Effector memory CD4-positive, alpha-beta T cell (primary cell): ENCODE measurements around the gene COQ6.
"Not testable (repeated sequence)": the region's sequence is repeated elsewhere in the genome, so short reads cannot be mapped to it uniquely, and the experiment has no call there.

Experiments used
- DNase-seq, 3 donors: peaks; one replicate each; pipeline ENCODE4 v3.0.0-alpha.2; 2020
- H3K27ac ChIP-seq: 2 replicates; pipeline ENCODE4 v1.7.0; 2013; ENCODE audit warnings: mild to moderate bottlenecking, low read length, moderate library complexity; ENCODE audit not compliant: insufficient read depth, poor library complexity, severe bottlenecking
- H3K27me3 ChIP-seq: replicated peaks from 2 replicates; pipeline ENCODE4 v1.7.0; 2013; ENCODE audit warnings: mild to moderate bottlenecking, low read length; ENCODE audit not compliant: insufficient read depth, control insufficient read depth, poor library complexity, severe bottlenecking
- H3K36me3 ChIP-seq: 2 replicates; pipeline ENCODE4 v1.7.0; 2013; ENCODE audit warnings: mild to moderate bottlenecking, low read length, moderate library complexity; ENCODE audit not compliant: control insufficient read depth, insufficient read depth
- H3K4me1 ChIP-seq: 2 replicates; pipeline ENCODE4 v1.7.0; 2013; ENCODE audit warnings: low read length, mild to moderate bottlenecking; ENCODE audit not compliant: control insufficient read depth, insufficient read depth, poor library complexity, severe bottlenecking
- H3K4me3 ChIP-seq: 2 replicates; pipeline ENCODE4 v1.7.0; 2013; ENCODE audit warnings: low read length, low read depth, mild to moderate bottlenecking; ENCODE audit not compliant: insufficient read depth, poor library complexity, severe bottlenecking
- H3K9me3 ChIP-seq: 2 replicates; pipeline ENCODE4 v1.7.0; 2013; ENCODE audit warnings: mild to moderate bottlenecking, low read length, moderate library complexity; ENCODE audit not compliant: control insufficient read depth
- total RNA-seq, 3 donors: gene quantifications; one replicate each; lab custom pipeline; 2026; lab: John Stamatoyannopoulos, UW

COQ6 gene
- total RNA-seq: 19.4 to 24.4 (median 20.2) reads per million in 3 donors

DNA sequence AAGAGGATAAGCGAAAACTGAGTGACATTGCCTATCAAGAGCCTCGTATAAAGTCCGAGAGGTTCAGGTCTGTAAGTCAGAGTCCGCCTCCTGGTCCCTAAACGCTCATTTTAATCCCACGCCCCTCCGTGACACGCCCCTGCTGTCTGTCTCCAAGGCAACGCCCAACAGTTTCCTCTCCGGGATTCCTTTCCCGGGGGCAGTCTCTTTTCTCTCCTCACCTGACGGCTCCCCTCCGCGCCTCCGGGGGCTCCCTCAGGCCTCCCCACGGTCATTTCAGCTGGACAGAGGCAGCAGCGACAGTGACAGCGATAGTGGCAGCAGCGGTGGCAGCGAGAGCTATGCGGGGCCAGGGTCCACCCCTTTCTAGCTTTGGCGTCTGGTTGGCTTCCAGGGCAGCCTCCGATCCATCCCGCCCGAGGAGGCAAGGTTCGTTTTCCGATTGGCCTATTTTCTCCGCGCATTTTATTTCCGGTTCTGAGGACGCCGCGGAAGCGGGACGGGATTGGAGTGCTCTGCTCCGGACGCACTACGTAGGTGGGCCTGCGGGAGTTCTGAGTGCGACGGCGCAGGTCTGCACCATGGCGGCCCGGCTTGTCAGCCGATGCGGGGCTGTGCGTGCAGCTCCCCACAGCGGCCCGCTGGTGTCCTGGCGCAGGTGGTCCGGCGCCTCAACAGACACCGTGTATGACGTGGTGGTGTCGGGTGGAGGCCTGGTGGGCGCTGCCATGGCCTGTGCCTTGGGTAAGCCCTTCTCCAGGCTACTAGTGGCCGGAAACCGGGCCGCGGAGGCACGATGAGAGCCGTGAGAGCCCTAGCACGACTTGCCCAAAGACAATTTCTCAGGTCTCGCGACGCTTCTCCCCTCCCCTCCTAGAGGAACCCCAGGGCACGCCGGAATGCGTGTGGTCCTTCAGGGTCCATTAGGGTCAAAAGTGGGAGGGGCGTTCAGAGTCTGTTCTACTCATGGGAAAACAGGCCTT, at the start of gene COQ6, which contains the start of gene FAM161B:
Gene COQ6 (plus strand): TSS at position 551 of the 983 bp plus-strand sequence. CDS start 31 bp downstream, at position 582.
Gene FAM161B (minus strand): TSS at position 343 of the 983 bp plus-strand sequence. CDS start 68 bp downstream, at position 275.
- H3K27me3 ChIP-seq: no peaks in the 10 kb centered on the region
- no peaks in the 10 kb centered on the region for H3K4me1 ChIP-seq
- peak within 1 kb of the TSS; percentile 93 for H3K27ac ChIP-seq
- H3K9me3 ChIP-seq: no peaks in the 10 kb centered on the region
- H3K4me3 ChIP-seq: peak within 1 kb of the TSS; percentile 77
- H3K36me3 ChIP-seq: peaks cover 8% of the 10 kb centered on the region
- DNase-seq: peak; percentile 86 to 92 (median 91)

DNA sequence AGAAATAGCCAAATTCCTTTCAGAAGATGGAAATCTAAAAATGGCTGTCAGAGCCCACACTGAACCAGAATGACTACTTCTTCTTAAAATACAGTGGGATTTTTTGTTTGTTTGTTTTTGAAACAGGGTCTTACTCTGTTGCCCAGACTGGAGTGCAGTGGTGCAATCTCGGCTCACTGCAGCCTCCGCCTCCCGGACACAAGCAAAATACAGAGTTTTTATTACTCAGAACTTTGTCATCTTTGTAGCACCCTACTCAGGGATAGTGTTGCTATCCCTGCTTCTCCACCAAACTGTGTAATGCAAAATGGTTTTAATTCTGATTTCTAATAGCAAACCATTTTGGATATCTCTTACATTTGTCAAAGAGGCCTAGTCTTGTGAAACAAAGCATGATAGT, 47.1 kb upstream of the COQ6 start:
- DNase-seq: no peak
- H3K4me1 ChIP-seq: no peaks in the 10 kb centered on the region
- H3K4me3 ChIP-seq: no peak overlapping the region
- H3K27me3 ChIP-seq: no peaks in the 10 kb centered on the region
- H3K27ac ChIP-seq: no peak overlapping the region
- H3K36me3 ChIP-seq: peaks cover 57% of the 10 kb centered on the region
- no peaks in the 10 kb centered on the region for H3K9me3 ChIP-seq

DNA sequence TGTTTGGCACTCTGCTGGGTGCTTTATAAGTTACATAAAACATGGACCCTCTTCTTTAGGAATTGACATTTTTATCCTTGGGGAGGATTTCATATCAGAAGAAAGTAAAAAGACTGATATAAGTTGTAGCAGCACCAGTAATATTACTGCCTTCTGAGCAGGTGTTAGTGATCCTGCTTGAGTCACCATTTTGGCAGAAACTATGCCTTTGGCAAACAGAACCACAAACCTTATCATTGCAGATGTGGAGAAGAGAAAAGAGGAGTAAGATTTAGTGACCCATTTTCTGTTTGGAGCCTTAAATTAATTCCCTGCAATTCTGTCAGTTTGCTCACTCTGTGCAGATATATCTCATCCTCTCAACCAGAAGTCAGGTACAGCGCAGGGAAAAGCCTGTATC, 40.4 kb upstream of the COQ6 start:
- Histone ChIP-seq H3K9me3 (no peaks in the 10 kb centered on the region), H3K36me3 (peaks cover 74% of the 10 kb centered on the region), H3K4me3 (no peak overlapping the region), H3K4me1 (no peaks in the 10 kb centered on the region), H3K27me3 (no peaks in the 10 kb centered on the region), H3K27ac (no peak overlapping the region)
- DNase-seq: no peak

DNA sequence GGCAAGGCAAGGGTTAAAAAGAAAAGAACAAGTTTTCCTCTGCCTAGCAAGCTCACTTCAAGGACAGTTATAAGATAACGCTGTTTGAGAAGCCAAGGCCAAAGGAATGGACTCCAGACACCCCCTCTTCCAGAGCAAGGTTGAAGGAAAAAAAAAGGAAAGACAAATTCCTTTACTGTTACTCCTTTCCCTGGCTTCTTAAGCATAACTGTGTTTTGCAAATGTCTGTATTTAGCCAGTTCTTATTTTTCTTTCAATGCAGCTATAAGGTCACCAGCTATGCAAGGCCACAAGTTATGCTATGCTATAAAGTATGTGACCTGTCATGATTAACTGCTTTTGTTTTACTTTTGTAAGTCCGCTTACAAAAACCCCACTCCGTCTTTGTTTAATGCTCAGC, 36.8 kb upstream of the COQ6 start:
- no peak for DNase-seq
- peaks cover 58% of the 10 kb centered on the region for H3K36me3 ChIP-seq
- H3K27ac ChIP-seq: no peak overlapping the region
- H3K27me3 ChIP-seq: no peaks in the 10 kb centered on the region
- H3K4me1 ChIP-seq: no peaks in the 10 kb centered on the region
- no peak overlapping the region for H3K4me3 ChIP-seq
- H3K9me3 ChIP-seq: no peaks in the 10 kb centered on the region

- no peaks in the 10 kb centered on the region for H3K4me1 ChIP-seq
- no peak for DNase-seq
- H3K4me3 ChIP-seq: no peak overlapping the region
- H3K27ac ChIP-seq: no peak overlapping the region
- H3K9me3 ChIP-seq: no peaks in the 10 kb centered on the region
- H3K36me3 ChIP-seq: peaks cover 52% of the 10 kb centered on the region
- H3K27me3 ChIP-seq: no peaks in the 10 kb centered on the region
Measured at GRCh38 chr14:73916324-73916723, 33.8 kb upstream of the COQ6 start.

DNA sequence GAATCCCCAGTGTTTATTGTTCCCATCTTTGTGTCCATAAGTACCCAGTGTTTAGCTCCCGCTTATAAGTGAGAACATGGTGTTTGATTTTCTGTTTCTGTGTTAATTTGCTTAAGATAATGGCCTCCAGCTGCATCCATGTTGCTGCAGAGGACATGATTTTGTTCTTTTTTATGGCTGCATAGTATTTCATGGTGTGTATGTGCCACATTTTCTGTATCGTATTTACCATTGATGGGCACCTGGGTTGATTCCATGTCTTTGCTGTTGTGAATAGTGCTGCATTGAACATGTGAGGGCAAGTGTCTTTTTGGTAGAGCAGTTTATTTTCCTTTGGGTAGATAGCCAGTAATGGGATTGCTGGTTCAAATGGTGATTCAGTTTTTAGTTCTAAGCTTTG, 30.6 kb upstream of the COQ6 start:
- peaks cover 50% of the 10 kb centered on the region for H3K36me3 ChIP-seq
- DNase-seq, H3K27me3 ChIP-seq, H3K4me3 ChIP-seq, H3K27ac ChIP-seq, H3K4me1 ChIP-seq, H3K9me3 ChIP-seq: not testable (repeated sequence)

DNA sequence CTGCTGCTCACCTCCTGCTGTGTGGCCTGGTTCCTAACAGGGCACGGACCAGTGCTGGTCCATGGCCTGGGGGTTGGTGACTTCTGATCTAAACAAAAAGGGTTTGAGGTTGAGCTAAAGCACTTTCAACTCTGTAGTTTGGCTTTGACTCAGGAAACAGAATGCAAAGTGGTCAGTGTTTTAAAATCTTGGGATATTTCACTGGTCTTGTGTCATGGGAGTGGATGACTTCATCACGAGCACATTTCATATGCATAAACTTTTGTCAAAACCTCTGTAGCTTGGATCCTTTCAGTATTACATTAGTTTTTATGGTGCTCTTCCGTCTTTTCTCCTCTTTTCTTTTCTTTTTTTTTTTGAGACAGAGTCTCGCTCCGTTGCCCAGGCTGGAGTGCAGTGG, 25.8 kb upstream of the COQ6 start:
- Histone ChIP-seq H3K4me1 (no peaks in the 10 kb centered on the region), H3K36me3 (peaks cover 79% of the 10 kb centered on the region), H3K27me3 (no peaks in the 10 kb centered on the region), H3K9me3 (no peaks in the 10 kb centered on the region), H3K27ac (no peak overlapping the region), H3K4me3 (no peak overlapping the region)
- DNase-seq: no peak

- Histone ChIP-seq H3K4me1 (no peaks in the 10 kb centered on the region), H3K4me3 (no peak overlapping the region), H3K27me3 (no peaks in the 10 kb centered on the region), H3K9me3 (no peaks in the 10 kb centered on the region), H3K36me3 (peaks cover 52% of the 10 kb centered on the region), H3K27ac (no peak overlapping the region)
- DNase-seq: no peak
Measured at GRCh38 chr14:73935666-73936065, 14.4 kb upstream of the COQ6 start.

- no peak overlapping the region for H3K4me3 ChIP-seq
- H3K9me3 ChIP-seq: no peaks in the 10 kb centered on the region
- no peak for DNase-seq
- H3K4me1 ChIP-seq: no peaks in the 10 kb centered on the region
- no peaks in the 10 kb centered on the region for H3K27me3 ChIP-seq
- no peak overlapping the region for H3K27ac ChIP-seq
- peaks cover 45% of the 10 kb centered on the region for H3K36me3 ChIP-seq
Measured at GRCh38 chr14:73936548-73936947, 13.6 kb upstream of the COQ6 start.

DNA sequence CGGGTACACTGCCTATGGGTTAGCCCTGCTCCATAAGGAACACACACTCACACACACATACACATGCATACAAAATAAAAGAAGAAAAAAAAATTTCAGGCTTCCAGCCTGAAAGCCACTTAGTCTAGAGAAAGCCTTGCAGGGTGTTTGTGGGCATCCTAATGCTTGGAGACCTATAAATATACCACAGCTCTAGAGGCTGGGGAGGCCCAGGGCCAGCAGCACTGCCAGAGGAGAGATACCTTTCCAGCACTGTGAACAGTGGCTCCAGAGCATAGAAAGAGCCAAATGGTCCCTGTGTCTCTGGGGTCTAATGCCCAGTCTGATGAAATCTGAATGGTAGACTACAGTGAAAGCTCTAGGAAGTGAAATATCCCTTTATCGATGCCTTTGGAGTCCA, 13.1 kb upstream of the COQ6 start:
- Histone ChIP-seq H3K27me3 (no peaks in the 10 kb centered on the region), H3K36me3 (peaks cover 40% of the 10 kb centered on the region)

More for the DNA sequence above, 13.1 kb upstream of the COQ6 start:
- Histone ChIP-seq H3K4me3 (no peak overlapping the region), H3K9me3 (no peaks in the 10 kb centered on the region), H3K4me1 (no peaks in the 10 kb centered on the region), H3K27ac (no peak overlapping the region)
- no peak for DNase-seq
